Adrenal gland (tissue), 12 donors: ENCODE measurements around the gene ACOT7. TPM values are rescaled to one million over a fixed set of nuclear protein-coding genes. Genes with fewer than 3 reads are reported as not detected.
A peak's percentile ranks its signal among the peaks of the same experiment; 100 is the strongest.

ENCODE experiments used
- DNase-seq, 7 donors: peaks; one replicate each; pipeline ENCODE4 v3.0.0-alpha.2; 2019 to 2020
- H3K27ac ChIP-seq, 5 donors: fragments of 200-600 bp; sonication (generic) in 4 of 5; 1 replicate in 3 of 5; 2 replicates in 2 of 5; pipeline versions ENCODE4 v1.5.1 to v1.8.0; 2016 to 2020; ENCODE audit warnings: mild to moderate bottlenecking in 1 of 5
- H3K27me3 ChIP-seq: fragments of 200-600 bp; 2 replicates; pipeline ENCODE4 v1.8.0; 2021
- H3K36me3 ChIP-seq, 2 donors: fragments of 200-600 bp; replicated peaks in 1 of 2; 1 replicate in 1 of 2; 2 replicates in 1 of 2; pipeline versions ENCODE4 v1.5.1 to v1.8.0; 2018 to 2022
- H3K4me1 ChIP-seq, 2 donors: fragments of 200-600 bp; replicated peaks in 1 of 2; 1 replicate in 1 of 2; 2 replicates in 1 of 2; pipeline versions ENCODE4 v1.5.1 to v1.8.0; 2018 to 2021
- H3K4me3 ChIP-seq, 4 donors: fragments of 200-600 bp; sonication (generic) in 3 of 4; one replicate each; pipeline ENCODE4 v1.5.1; 2016 to 2018
- H3K9me3 ChIP-seq, 3 donors: fragments of 200-600 bp; sonication (generic) in 1 of 3; replicated peaks in 1 of 3; 1 replicate in 2 of 3; 2 replicates in 1 of 3; pipeline versions ENCODE4 v1.5.1 to v1.8.0; 2016 to 2021
- CTCF ChIP-seq, 6 experiments: fragments of 450-650 bp in 4 of 6; fragments of 200-600 bp in 2 of 6; sonication (generic) in 1 of 6; IDR thresholded peaks; 1 replicate in 5 of 6; 2 replicates in 1 of 6; pipeline versions ENCODE4 v1.5.1 to v1.8.0; 2016 to 2021; ENCODE audit warnings: antibody characterized with exemption in 6 of 6, mild to moderate bottlenecking in 2 of 6, moderate library complexity in 1 of 6
- POLR2A ChIP-seq, 2 donors: fragments of 450-650 bp; IDR thresholded peaks; one replicate each; pipeline ENCODE4 v1.6.1; 2017; ENCODE audit warnings: antibody characterized with exemption in 2 of 2, mild to moderate bottlenecking in 2 of 2, moderate library complexity in 1 of 2
- WGBS, 4 donors: extraction: QIAGEN DNeasy Blood & Tissue Kit in 2 of 4; methylation state at CpG; one replicate each; pipeline versions ENCODE4 v1.1.5 to v1.1.7; 2013 to 2017; 5-methylcytosine and 5-hydroxymethylcytosine counted together
- intact Hi-C, 2 donors: fragments of 100-400 bp; cut with DNase I; formaldehyde crosslinking; loops; one replicate each; pipeline versions ENCODE4 v1.14.1 to v1.15.0; 2022 to 2023
- polyA plus RNA-seq, 3 donors: library from polyadenylated mRNA; stranded (reverse); fragments of 200-250 nt in 2 of 3; fragments of 350-450 nt in 1 of 3; fragmentation: Illumina TruSeq in 1 of 3; extraction: RNeasy Lipid Tissue Mini Kit (QIAGEN cat#74804) in 1 of 3; gene quantifications; one replicate each; pipeline ENCODE4 v1.2.3, GENCODE V29; 2013 to 2014
- total RNA-seq, 9 donors: library from RNA; depleted of rRNA in 4 of 9; stranded (reverse); fragments of >200 nt in 4 of 9; fragments of 120-200 nt in 1 of 9; fragmentation: NEBNext Ultra II Directional in 1 of 9; extraction: Animal tissue kit (Norgen Biotek cat#: 25700) in 1 of 9; gene quantifications; one replicate each; pipeline versions ENCODE4 v1.1.0 to v1.2.4, GENCODE V29; 2013 to 2023
- donor health status: healthy with polysubstance abuse.
- donor health status: Bipolar disorder and iron deficiency.
- donor health status: DM: yes; HTN: yes; CAD: no.
- donor health status: DM: no; HTN: no; CAD: no.
- donor health status: DM: no; HTN: no; CAD: no.
- donor health status: DM: yes; HTN: yes; CAD: no.

ACOT7 gene
- total and polyA plus RNA-seq, 12 donors: 8.4 to 29.4 (median 14.5) TPM

DNA sequence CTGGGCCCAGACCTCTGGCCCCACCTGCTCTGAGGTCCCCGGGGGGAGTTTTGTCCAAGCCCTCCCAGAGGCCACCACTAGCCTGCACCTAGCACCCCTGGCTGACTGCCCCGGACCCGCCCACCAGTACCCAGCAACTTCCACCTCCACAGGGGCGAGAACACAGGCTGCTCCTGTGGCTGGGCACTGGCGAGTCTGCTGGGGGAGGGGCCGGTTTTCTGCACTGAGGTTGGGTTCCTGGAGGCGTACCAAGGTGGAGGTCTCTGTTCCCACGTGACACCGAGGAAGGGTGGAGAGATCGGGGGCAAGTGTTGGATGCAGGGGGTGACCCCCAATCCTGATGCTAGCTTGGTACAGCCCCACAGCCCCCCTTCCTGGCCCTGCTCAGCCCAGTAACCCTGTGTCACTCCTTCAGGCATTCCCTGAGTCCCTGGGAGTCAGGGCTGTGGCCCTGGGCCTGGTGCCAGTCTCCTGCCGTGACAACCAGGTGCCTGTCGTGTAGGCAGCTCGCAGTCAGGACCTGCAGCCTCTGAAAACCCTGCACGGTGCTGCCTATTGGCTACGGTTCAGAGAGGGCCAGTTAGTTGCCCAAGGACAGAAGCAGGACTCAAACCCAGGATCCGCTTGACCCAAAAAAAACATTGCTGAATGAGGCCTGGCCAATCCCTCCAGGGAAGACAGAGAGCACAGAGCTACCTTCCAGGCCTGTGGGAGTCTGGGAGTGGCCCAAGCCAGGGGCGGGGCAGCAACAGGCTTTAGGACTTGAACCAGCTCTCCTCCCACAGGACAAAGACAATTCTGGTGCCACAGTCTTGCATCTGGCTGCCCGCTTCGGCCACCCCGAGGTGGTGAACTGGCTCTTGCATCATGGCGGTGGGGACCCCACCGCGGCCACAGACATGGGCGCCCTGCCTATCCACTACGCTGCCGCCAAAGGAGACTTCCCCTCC lies 34.1 kb upstream of the ACOT7 start:
- 69 to 81% (median 70%) methylated on average over 14 to 26 of the region's 26 CpGs for WGBS, 4 donors
- Histone ChIP-seq H3K4me3 (no peak overlapping the region), H3K9me3 (no peaks in the 10 kb centered on the region), H3K27ac (no peak overlapping the region), H3K4me1 (peaks cover 19 to 29% of the 10 kb centered on the region in 2 donors), H3K36me3 (no peaks in the 10 kb centered on the region), H3K27me3 (peaks cover 22% of the 10 kb centered on the region)
- intact Hi-C loops: no loop called here
- peak in 1 of 7 donors; percentile 35 for DNase-seq
- TF ChIP-seq CTCF (IDR thresholded peaks at IDR 0.05): no peak

DNA sequence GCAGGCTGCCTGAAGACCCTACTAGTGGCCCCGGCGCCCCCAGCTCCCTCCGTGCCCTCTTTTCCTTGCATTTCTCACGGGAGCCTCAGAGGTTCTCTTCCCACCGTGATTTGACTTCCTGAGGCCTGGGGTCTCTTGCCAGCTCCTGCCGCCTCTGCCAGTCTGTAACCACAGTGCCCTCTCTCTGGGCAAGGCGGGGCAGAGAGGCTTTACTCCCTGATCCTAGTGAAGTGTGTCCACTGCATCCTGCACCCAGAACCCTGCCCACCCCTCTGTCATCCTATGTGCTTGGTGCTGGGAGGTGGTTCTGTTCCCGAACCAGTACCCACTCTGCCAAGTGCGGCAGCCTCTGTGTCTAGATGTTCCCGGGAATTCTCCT lies 33.4 kb upstream of the ACOT7 start:
- TF ChIP-seq POLR2A (IDR thresholded peaks at IDR 0.05): no peak
- intact Hi-C loops: no loop called here
- Histone ChIP-seq H3K9me3 (no peaks in the 10 kb centered on the region), H3K36me3 (no peaks in the 10 kb centered on the region), H3K27me3 (peaks cover 22% of the 10 kb centered on the region), H3K27ac (no peak overlapping the region), H3K4me3 (no peak overlapping the region), H3K4me1 (peaks cover 19 to 30% of the 10 kb centered on the region in 2 donors)
- no peak for DNase-seq
- whole genome bisulfite sequencing, 4 donors: 80 to 86% (median 84%) methylated on average over 7 to 10 of the region's 10 CpGs

DNA sequence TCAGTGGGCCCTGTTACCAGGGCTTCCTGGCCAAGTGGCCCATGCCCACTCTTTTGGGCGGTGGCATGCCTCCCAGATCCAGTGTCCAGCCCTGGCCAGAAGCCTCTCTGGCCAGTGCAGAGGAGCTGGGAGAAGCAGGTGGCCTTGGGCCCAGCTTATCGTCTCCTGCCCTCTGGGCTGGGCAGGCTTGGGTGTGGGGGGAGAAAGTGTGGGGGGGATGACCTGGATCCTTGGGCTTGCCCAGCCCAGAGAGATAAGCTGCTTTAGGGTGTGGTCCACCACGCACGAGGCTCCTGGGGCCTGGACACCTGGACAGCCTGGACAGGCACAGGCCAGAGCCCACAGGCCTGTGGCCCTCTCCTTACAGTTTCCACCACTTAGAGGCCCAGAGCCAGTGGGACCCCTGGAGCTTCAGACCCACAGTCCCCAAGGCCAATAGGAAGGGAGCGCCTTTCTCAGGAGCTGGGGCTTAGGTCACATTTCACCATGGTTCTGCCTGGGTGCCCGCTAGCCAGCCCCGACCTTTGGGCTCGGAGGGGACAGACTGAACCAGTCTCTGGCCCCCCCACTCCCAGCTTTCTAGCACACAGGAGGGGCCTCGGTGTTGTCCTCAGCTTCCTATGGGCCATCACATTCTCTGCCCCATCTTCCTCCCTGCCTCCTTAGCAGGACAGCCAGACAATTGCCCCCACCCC lies 32.9 kb upstream of the ACOT7 start:
- no peaks in the 10 kb centered on the region for H3K36me3 ChIP-seq
- H3K4me1 ChIP-seq: peaks cover 19 to 30% of the 10 kb centered on the region in 2 donors
- intact Hi-C loops: no loop called here
- WGBS, 4 donors: 62 to 80% (median 64%) methylated on average over 3 to 9 of the region's 9 CpGs
- H3K9me3 ChIP-seq: no peaks in the 10 kb centered on the region
- DNase-seq: peak in 4 of 7 donors; percentile 50 to 71 (median 55)
- peaks cover 22% of the 10 kb centered on the region for H3K27me3 ChIP-seq
- TF ChIP-seq POLR2A (IDR thresholded peaks at IDR 0.05) (no peak), CTCF (IDR thresholded peaks at IDR 0.05) (no peak)
- H3K27ac ChIP-seq: no peak overlapping the region
- H3K4me3 ChIP-seq: no peak overlapping the region

DNA sequence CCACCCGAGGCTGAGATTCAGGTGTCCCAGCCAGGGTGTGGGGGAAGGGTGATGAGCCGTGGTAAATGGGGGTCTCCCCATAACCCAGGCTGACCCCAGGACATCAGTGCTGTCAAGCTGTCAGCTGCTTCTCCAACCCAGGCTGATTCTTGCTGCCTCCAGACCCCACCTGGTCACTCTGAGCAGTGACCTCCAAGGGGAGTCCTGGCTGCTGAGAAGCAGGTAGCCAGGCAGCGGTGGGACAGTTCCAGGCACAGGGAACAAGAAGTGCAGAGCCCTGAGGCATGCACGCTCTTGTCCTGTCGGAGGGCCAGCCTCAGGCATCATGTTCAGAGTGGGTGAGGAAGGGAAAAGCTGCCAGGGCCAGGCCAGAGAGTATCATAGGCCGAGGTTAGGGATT lies 32.1 kb upstream of the ACOT7 start:
- Histone ChIP-seq H3K4me3 (no peak overlapping the region), H3K9me3 (no peaks in the 10 kb centered on the region), H3K27ac (no peak overlapping the region), H3K27me3 (peaks cover 27% of the 10 kb centered on the region), H3K36me3 (no peaks in the 10 kb centered on the region), H3K4me1 (peaks cover 19 to 30% of the 10 kb centered on the region in 2 donors)
- 68 to 77% (median 75%) methylated on average over 5 to 6 of the region's 6 CpGs for WGBS, 4 donors
- no peak for TF ChIP-seq POLR2A (IDR thresholded peaks at IDR 0.05)
- TF ChIP-seq CTCF (IDR thresholded peaks at IDR 0.05): no peak
- no peak for DNase-seq
- intact Hi-C loops: no loop called here
